Measurements from ENCODE around the gene DUSP22.
"Not testable (repeated sequence)": the region's sequence is repeated elsewhere in the genome, so short reads cannot be mapped to it uniquely, and the experiment has no call there.

The DUSP22 gene

GRCh38 chr6:366389-367297 is 74.4 kb downstream of the DUSP22 start:
- DNase-seq = no peak

GRCh38 chr6:367298-367794 is 75.1 kb downstream of the DUSP22 start:
- no peak for DNase-seq

- DNase-seq = no peak
Measured at GRCh38 chr6:367891-368630, 75.8 kb downstream of the DUSP22 start.

DNA sequence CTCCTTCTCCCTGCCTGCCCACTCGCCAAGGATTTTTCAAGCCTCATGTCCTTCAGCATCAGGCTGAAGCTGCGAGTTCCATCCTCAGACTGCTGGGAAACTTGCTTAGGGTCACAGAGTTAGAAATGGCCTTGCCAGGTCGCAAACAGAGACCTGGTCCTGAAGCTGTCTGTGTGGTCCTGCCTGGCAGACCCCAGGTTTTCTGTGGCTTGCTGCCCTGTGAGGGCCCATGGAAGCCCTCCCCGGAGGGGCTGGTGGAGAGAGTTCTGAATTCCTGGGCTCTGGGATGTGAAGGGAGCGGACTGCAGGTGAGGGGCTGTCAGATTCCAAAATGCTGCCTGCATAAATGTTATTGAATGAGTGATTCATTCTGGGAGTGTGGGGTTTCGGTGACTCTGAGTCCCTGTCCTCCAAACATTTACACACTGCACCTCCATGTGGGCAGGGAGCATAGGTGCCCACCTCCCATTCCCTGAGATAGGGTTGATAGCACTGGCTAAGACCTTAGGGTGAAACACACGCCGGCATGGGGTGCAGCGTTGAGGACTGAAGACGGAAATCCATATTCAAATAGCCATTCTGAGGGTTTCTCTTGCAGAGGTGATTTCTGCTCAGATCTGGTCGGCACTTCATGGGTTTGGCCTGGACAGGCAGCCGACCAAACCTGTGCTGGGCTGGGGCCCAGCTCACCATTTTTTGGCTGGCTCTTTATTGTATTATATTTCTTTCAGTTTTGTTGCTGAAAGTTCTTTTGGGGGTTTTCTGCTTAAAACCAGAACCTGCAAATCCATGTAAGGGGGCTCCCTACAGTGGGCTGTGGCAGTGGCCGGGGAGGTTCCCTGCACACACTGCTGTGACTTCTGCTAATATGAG is 77.5 kb downstream of the DUSP22 start:
- no peak for DNase-seq

- no peak for DNase-seq
Measured at GRCh38 chr6:370555-370954, 78.3 kb downstream of the DUSP22 start.

GRCh38 chr6:371851-372250 is 79.6 kb downstream of the DUSP22 start:
- DNase-seq = not testable (repeated sequence)

DNA sequence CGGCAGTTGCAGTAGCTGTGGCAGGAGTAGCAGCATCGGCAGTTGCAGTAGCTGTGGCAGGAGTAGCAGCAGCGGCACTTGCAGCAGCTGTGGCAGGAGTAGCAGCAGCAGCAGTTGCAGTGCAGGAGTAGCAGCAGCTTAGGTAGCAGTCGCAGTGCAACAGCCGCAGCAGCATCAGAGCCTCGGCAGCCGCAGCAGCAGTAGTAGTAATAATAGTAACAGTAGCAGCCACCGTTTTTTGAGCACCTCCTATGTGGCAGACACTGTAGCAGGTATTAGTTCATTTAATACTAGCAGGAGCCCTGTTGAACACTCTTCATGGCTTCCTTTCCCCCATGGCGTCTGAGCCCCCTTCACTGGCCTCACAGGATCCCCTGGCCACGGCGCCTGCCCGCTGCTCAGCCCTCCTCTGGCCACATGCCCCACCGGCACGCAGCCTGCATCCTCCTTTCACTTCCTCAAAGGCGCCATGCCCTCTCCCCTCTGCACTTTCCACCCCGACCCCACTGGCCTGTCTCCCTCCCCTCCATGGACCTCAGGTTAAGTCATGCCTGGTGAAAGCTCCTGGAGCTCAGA is 80.1 kb downstream of the DUSP22 start:
- DNase-seq = no peak

DNA sequence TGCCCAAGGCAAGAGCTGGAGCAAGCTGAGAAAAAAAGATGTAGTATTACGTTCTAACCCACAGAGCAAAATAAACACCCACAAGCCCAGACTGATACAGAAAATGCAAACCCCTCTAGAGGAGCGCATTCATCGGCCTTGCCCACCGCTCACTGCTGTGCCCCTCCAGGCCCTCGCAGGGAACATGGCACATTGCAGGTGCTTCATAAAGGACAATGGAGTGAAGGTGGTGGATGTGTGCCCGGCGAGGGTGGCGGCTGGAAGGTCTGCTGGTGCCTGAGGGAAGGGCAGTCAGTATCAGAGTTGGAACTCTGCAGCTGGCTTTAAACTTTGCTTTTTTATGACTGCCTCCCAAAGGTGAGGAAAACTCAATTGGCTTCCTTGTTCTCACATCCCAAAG is 80.7 kb downstream of the DUSP22 start:
- DNase-seq = no peak

GRCh38 chr6:373773-374724 is 81.8 kb downstream of the DUSP22 start:
- DNase-seq = no peak

GRCh38 chr6:374956-375355 is 82.7 kb downstream of the DUSP22 start:
- DNase-seq = no peak

GRCh38 chr6:376827-377640 is 84.7 kb downstream of the DUSP22 start:
- DNase-seq = no peak

GRCh38 chr6:377641-378020 is 85.3 kb downstream of the DUSP22 start:
- not testable (repeated sequence) for DNase-seq

DNA sequence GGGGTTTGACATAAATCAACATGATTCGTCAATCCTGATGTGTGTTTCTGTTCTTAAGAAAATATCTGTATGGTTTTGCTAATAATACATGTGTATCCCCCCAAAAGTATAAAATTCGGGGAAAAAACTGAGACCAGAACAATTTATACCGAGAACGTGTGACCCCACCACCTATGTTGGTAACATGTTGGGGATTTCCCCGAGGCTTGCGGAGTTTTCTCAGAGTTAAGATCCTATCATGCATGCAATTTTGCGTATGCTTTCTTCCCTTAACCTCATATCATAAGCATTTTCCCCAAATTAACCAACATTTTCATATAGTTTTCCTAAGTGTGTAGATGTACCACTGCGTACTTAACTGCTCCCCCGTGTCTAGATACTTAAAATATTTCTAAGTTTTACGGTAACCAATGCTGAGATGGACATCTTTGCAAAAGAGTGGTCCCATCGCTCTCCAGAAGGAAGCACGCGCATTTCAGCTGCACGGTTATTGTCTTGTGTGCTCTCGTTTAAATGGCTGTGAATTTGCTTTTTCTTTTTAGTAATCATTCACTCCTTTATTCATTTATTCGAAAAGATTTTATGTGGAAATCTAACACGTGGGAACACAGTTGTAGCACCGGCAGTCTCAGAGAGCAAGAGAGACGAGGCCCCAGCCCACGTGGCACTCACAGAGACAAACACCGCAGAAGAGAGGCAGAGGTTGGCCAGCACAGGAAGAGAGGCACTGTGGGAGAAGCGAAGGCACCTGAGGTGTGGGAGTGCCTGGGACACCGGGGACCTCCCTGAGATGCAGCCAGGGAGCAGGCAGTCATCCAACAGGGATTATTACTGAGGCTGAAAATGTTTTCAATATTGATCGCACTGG is 86.0 kb downstream of the DUSP22 start:
- DNase-seq = no peak

DNA sequence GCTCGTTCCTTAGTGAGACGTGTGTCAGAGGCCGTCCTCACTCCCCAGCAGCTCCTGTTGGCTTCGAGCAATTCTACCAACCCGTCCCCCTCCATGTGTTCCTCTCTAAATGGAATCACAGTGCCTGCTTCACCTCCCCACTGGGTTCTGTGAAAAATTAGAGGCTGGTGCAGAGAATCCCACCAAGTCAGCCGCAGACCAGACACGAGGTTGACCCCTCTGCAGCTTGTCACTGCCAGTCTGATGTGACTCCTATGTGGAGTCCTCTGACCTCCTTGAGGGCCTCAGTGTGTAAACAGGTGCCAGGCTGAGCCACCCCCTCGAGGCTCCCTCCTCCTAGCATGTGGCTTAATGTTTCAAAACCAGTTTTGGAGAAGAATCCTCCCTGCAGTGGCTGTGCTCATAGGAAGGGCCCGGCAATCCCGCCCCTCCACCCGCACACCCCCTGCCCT is 86.7 kb downstream of the DUSP22 start:
- DNase-seq = no peak

GRCh38 chr6:379410-380181 is 87.3 kb downstream of the DUSP22 start:
- DNase-seq = no peak

DNA sequence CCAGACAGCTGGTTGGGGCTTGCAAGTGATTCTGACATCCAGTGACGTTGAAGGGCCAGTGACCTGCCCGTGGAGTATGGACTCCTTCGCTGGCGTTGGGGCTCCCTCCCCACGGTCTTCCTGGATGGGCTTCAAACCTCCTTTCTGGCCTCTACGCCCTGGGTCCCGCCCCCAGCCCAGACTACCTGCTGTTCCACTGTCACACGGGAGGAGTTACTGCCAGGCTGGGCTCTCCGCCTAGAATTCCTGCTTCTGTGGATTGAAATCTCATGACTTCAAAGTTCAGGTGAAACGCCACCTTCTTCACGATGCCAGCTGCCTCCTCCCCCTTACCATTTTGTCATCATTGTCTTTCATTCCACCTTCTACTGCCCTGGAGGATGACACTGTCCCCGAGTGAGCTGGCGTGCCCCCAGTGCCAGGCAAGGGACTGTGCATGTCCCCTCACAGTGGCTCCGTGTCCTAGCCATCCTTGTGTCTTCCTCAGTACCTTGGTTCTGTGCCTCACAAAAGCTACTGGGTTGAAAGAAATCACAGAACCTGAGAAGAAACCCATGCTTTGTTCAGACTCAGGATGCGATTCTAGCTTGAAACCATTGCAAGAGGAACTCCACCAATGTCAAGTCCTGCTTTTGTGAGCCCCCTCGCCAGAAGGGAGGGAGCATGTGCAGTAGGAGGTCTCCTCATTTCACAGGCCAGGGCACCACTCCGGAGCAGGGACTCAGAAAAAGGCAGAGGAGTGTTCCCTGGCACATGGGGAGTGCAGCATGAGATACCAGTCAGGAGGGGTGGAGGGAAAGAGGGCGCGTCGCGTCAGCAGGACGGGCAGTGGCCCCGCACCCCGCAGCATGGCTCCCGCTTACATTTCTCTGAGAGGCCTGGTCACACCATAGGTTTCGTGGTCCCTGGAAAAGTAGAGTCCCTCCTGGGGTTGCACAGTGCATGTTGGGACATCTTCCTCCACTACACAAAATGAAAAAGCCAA is 88.2 kb downstream of the DUSP22 start:
- DNase-seq = no peak

DNA sequence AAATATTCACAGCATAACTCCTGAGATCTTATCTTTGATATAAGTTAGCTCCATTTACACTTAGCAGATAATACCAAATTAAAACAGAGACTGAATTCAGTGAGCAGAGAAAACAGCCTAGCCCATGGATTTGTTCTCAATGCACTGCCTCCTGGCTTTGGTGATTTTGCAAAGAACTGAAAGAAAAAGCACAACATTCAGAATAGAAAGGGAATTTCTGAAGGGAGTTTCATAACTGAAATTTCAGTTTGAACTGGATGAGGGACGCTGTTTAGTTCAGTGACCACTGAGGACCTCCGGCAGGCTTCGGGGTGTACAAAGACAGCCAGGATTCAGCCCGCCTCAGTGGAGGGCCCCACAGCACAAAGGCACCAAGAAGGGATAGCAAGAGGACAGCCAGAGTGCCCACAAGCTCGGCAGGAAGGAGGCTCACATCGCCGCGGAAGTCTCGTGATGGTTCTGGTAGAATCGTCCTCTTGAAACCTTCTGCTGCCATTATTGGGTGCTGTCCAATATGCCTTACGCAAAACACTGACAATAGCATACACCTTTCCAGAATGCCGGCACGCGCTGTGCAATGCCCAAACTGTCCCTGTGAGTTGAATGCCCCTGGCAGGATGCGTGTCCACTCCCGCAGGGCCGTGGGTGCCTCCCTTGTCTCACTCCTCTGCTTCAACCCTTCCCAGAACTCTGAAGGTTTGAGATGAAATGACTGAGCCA is 89.6 kb downstream of the DUSP22 start:
- DNase-seq = no peak
